22Rv1 (cell line): ENCODE measurements around the gene TMEM185A.
"Not testable (repeated sequence)": the region's sequence is repeated elsewhere in the genome, so short reads cannot be mapped to it uniquely, and the experiment has no call there.

ENCODE experiments used
- ZFX ChIP-seq: fragments of 450-650 bp; IDR thresholded peaks from 2 replicates; pipeline ENCODE4 v1.6.1; 2017; ENCODE audit warnings: antibody characterized with exemption, borderline replicate concordance
- TF ChIP-seq, protein P1 (sequence below): fragments of 450-650 bp; IDR thresholded peaks from 2 replicates; pipeline ENCODE4 v1.5.1; 2017; ENCODE audit warnings: mild to moderate bottlenecking

DNA sequence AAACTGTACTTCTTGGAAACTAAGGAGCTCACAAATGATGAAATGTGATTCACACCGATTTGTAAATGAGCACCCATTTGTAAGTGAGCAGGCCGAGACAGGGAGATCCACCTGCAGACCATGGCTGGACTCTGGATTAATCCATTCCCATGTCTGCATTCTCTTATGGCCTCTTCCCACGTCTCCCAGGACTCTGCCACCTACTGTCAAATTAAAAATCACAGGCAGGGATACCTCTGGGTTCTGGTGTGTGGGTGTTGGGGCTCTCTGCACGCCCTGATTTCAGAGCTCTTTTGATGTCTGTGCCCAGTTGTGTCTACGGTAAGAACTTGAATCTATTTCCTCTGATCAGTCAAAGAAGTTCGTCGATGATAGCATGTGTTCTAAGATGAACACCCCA, 40.6 kb downstream of the TMEM185A start:
- TF ChIP-seq, protein P1, sequence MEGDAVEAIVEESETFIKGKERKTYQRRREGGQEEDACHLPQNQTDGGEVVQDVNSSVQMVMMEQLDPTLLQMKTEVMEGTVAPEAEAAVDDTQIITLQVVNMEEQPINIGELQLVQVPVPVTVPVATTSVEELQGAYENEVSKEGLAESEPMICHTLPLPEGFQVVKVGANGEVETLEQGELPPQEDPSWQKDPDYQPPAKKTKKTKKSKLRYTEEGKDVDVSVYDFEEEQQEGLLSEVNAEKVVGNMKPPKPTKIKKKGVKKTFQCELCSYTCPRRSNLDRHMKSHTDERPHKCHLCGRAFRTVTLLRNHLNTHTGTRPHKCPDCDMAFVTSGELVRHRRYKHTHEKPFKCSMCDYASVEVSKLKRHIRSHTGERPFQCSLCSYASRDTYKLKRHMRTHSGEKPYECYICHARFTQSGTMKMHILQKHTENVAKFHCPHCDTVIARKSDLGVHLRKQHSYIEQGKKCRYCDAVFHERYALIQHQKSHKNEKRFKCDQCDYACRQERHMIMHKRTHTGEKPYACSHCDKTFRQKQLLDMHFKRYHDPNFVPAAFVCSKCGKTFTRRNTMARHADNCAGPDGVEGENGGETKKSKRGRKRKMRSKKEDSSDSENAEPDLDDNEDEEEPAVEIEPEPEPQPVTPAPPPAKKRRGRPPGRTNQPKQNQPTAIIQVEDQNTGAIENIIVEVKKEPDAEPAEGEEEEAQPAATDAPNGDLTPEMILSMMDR = not testable (repeated sequence)
- TF ChIP-seq ZFX = not testable (repeated sequence)
